Spleen (tissue), 11 donors: ENCODE measurements around the gene THRSP. TPM values are rescaled to one million over a fixed set of nuclear protein-coding genes. Genes with fewer than 3 reads are reported as not detected.

Source experiments
- DNase-seq: peaks from one replicate; pipeline ENCODE4 v3.0.0-alpha.2; 2020
- H3K27ac ChIP-seq, 8 donors: fragments of 200-600 bp; sonication (generic) in 7 of 8; 1 replicate in 4 of 8; 2 replicates in 4 of 8; pipeline versions ENCODE4 v1.5.0 to v1.8.0; 2016 to 2021; ENCODE audit warnings: inconsistent platforms in 4 of 8, mild to moderate bottlenecking in 4 of 8, moderate library complexity in 1 of 8
- H3K27me3 ChIP-seq, 7 donors: fragments of 200-600 bp; sonication (generic) in 6 of 7; replicated peaks in 1 of 7; 1 replicate in 4 of 7; 2 replicates in 3 of 7; pipeline versions ENCODE4 v1.5.0 to v1.8.0; 2016 to 2021; ENCODE audit warnings: inconsistent platforms in 3 of 7, mild to moderate bottlenecking in 1 of 7
- H3K36me3 ChIP-seq, 6 donors: fragments of 200-600 bp; sonication (generic) in 5 of 6; 1 replicate in 4 of 6; 2 replicates in 2 of 6; pipeline versions ENCODE4 v1.5.0 to v1.8.0; 2016 to 2021; ENCODE audit warnings: inconsistent platforms in 2 of 6
- H3K4me1 ChIP-seq, 6 donors: fragments of 200-600 bp; sonication (generic) in 5 of 6; 1 replicate in 3 of 6; 2 replicates in 3 of 6; pipeline versions ENCODE4 v1.5.0 to v1.8.0; 2016 to 2021; ENCODE audit warnings: inconsistent platforms in 3 of 6
- H3K4me3 ChIP-seq, 8 donors: fragments of 200-600 bp; sonication (generic) in 7 of 8; 1 replicate in 4 of 8; 2 replicates in 4 of 8; pipeline versions ENCODE4 v1.5.0 to v1.8.0; 2016 to 2021; ENCODE audit warnings: inconsistent platforms in 4 of 8, mild to moderate bottlenecking in 4 of 8, moderate library complexity in 2 of 8
- H3K9me3 ChIP-seq, 8 donors: fragments of 200-600 bp; sonication (generic) in 7 of 8; 1 replicate in 4 of 8; 2 replicates in 4 of 8; pipeline versions ENCODE4 v1.5.0 to v1.8.0; 2016 to 2021; ENCODE audit warnings: inconsistent platforms in 4 of 8
- POLR2A ChIP-seq, 3 donors: fragments of 450-650 bp; IDR thresholded peaks; one replicate each; pipeline ENCODE4 v1.5.1; 2017; ENCODE audit warnings: antibody characterized with exemption in 3 of 3, mild to moderate bottlenecking in 1 of 3
- POLR2AphosphoS5 ChIP-seq, 3 donors: sonication (generic); formaldehyde crosslinking; IDR thresholded peaks; one replicate each; pipeline ENCODE4 v1.5.1; 2017; ENCODE audit warnings: antibody characterized with exemption in 3 of 3
- WGBS, 5 donors: extraction: QIAGEN DNeasy Blood & Tissue Kit in 3 of 5; methylation state at CpG; one replicate each; pipeline versions ENCODE4 v1.1.5 to v1.1.7; 2013 to 2018; 5-methylcytosine and 5-hydroxymethylcytosine counted together
- intact Hi-C: fragments of 100-400 bp; cut with DNase I; formaldehyde crosslinking; loops from one replicate; pipeline ENCODE4 v1.15.0; 2023; ENCODE audit warnings: low total_unique reads
- polyA plus RNA-seq, 3 donors: library from polyadenylated mRNA; stranded (reverse); fragments of 200-250 nt; gene quantifications; one replicate each; pipeline ENCODE4 v1.2.1, GENCODE V29; 2013
- total RNA-seq, 7 donors: library from RNA; depleted of rRNA in 3 of 7; stranded (reverse); fragments of >200 nt in 3 of 7; fragmentation: NEBNext Ultra II Directional in 4 of 7; extraction: Animal tissue kit (Norgen Biotek cat#: 25700) in 4 of 7; gene quantifications; one replicate each; pipeline versions ENCODE4 v1.1.0 to v1.2.1, GENCODE V29; 2016 to 2021
- TF ChIP-seq, protein P1 (sequence below), 11 experiments: fragments of 200-600 bp in 7 of 11; fragments of 450-650 bp in 4 of 11; sonication (generic) in 4 of 11; IDR thresholded peaks in 8 of 11; conservative IDR thresholded peaks in 3 of 11; 1 replicate in 7 of 11; 2 replicates in 4 of 11; pipeline versions ENCODE4 v1.4.0 to v1.8.0; 2016 to 2021; ENCODE audit warnings: antibody characterized with exemption in 11 of 11, inconsistent platforms in 4 of 11, mild to moderate bottlenecking in 1 of 11
- donor health status: healthy with polysubstance abuse.
- donor health status: DM: no; HTN: no; CAD: no; lungs with moderate emphysema.
- donor health status: DM: no; HTN: no; CAD: no.
- donor health status: Bipolar disorder and iron deficiency.
- donor health status: healthy.
- donor health status: DM: no; HTN: no; CAD: no.
- donor health status: DM: yes; HTN: yes; CAD: no.

THRSP gene
- total and polyA plus RNA-seq, 10 donors = 0.13 to 0.29 TPM; not detected in 8

DNA sequence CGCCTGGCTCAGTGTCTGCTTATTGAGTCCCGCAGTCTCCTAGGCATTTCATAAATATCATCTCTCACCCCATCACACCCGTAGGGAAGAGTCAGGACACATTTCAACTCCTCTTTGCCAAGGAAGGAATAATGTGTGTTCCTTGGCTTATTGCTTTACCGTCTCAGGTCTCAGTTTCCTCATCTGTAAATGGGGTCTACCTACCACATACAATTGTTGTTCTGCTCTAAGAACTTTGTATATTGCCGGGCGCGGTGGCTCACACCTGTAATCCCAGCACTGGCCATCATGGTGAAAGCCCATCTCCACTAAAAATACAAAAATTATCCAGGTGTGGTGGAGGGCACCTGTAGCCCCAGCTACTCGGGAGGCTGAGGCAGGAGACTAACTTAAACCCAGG lies 3.1 kb upstream of the THRSP start:
- intact Hi-C loops = no loop called here
- Histone ChIP-seq H3K36me3 (no peaks in the 10 kb centered on the region), H3K4me3 (no peak overlapping the region), H3K4me1 (no peaks in the 10 kb centered on the region), H3K9me3 (no peaks in the 10 kb centered on the region), H3K27ac (no peak overlapping the region), H3K27me3 (no peaks in the 10 kb centered on the region)
- 96 to 98% (median 96%) methylated on average over 8 of the region's 8 CpGs for WGBS, 5 donors
- DNase-seq = no peak
- TF ChIP-seq, protein P1, sequence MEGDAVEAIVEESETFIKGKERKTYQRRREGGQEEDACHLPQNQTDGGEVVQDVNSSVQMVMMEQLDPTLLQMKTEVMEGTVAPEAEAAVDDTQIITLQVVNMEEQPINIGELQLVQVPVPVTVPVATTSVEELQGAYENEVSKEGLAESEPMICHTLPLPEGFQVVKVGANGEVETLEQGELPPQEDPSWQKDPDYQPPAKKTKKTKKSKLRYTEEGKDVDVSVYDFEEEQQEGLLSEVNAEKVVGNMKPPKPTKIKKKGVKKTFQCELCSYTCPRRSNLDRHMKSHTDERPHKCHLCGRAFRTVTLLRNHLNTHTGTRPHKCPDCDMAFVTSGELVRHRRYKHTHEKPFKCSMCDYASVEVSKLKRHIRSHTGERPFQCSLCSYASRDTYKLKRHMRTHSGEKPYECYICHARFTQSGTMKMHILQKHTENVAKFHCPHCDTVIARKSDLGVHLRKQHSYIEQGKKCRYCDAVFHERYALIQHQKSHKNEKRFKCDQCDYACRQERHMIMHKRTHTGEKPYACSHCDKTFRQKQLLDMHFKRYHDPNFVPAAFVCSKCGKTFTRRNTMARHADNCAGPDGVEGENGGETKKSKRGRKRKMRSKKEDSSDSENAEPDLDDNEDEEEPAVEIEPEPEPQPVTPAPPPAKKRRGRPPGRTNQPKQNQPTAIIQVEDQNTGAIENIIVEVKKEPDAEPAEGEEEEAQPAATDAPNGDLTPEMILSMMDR (IDR thresholded peaks at IDR 0.05 in 8 of 11, conservative IDR thresholded peaks at IDR 0.05 in 3 of 11) = no peak
- TF ChIP-seq POLR2AphosphoS5 (IDR thresholded peaks at IDR 0.05) (no peak), POLR2A (IDR thresholded peaks at IDR 0.05) (no peak)

DNA sequence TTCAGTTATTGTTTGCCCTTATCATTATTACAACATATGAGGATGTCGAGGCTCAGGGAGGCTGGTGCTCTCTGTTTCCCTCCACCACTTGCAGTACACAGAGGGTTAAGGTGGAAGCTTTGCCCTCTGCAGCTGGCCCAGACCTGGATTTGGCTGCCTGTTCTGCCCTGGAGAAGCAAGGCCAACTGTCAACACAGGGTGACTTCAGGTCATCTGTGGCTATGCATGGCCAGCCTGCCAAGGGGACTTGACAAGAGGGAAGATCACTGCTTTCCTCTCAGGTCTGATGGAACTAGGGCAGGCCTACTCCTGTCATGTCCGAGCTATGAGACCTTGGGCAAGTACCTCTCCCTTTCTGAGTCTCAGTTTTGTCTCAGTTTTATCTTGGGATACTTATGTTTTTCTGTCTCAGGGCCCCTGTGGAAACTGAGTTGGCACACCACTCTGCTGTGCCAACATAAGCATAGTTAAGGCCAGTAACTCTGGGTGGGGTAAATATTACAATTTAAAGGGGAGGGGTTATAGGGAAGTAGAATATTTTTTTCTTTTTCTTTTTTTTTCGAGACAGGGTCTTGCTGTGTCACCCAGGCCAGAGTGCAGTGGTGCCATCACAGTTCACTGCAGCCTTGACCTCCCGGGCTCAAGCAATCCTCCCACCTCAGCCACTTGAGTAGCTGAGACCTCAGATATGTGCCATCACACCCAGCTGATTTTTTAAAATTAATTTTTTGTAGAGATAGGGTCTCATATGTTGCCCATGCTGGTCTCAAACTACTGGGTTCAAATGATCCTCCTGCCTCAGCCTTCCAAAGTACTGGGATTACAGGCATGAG lies 2.4 kb upstream of the THRSP start:
- Histone ChIP-seq H3K4me1 (no peaks in the 10 kb centered on the region), H3K9me3 (no peaks in the 10 kb centered on the region), H3K27ac (no peak overlapping the region), H3K27me3 (no peaks in the 10 kb centered on the region), H3K4me3 (no peak overlapping the region), H3K36me3 (no peaks in the 10 kb centered on the region)
- no peak for DNase-seq
- intact Hi-C loops = no loop called here
- WGBS, 5 donors = 52 to 73% (median 69%) methylated on average over 4 of the region's 4 CpGs
- TF ChIP-seq, protein P1 (IDR thresholded peaks at IDR 0.05 in 8 of 11, conservative IDR thresholded peaks at IDR 0.05 in 3 of 11) = no peak
- TF ChIP-seq POLR2A (IDR thresholded peaks at IDR 0.05) (no peak), POLR2AphosphoS5 (IDR thresholded peaks at IDR 0.05) (no peak)

DNA sequence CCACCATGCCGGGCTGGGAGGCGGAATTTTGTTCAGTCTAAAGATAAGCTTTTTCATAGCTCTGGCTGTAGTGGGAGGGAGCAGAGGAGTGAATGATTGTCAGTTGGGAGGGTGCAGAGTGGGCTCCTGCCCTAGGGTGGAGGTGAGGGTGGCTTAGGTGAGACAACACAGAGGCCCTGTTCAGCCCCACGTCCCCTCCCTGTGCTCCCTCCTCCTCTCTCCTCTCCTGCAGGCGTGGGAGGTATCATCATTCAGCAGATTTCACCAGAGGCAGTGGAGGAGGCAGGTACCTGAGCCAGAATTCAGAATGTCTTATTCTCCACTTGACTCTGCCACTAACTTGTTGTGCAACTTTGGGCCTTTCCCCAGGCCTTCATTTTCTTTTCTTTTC lies 1.7 kb upstream of the THRSP start:
- 68 to 94% (median 83%) methylated on average over 4 of the region's 4 CpGs for WGBS, 5 donors
- no peak for DNase-seq
- H3K4me3 ChIP-seq = no peak overlapping the region
- no peak for TF ChIP-seq POLR2AphosphoS5 (IDR thresholded peaks at IDR 0.05)
- no peak for TF ChIP-seq POLR2A (IDR thresholded peaks at IDR 0.05)
- TF ChIP-seq, protein P1 (IDR thresholded peaks at IDR 0.05 in 8 of 11, conservative IDR thresholded peaks at IDR 0.05 in 3 of 11) = no peak
- H3K27ac ChIP-seq = no peak overlapping the region
- no peaks in the 10 kb centered on the region for H3K9me3 ChIP-seq
- peaks cover 0 to 6% (median under 1%) of the 10 kb centered on the region in 6 donors for H3K36me3 ChIP-seq
- H3K4me1 ChIP-seq = no peaks in the 10 kb centered on the region
- no peaks in the 10 kb centered on the region for H3K27me3 ChIP-seq
- intact Hi-C loops = no loop called here

DNA sequence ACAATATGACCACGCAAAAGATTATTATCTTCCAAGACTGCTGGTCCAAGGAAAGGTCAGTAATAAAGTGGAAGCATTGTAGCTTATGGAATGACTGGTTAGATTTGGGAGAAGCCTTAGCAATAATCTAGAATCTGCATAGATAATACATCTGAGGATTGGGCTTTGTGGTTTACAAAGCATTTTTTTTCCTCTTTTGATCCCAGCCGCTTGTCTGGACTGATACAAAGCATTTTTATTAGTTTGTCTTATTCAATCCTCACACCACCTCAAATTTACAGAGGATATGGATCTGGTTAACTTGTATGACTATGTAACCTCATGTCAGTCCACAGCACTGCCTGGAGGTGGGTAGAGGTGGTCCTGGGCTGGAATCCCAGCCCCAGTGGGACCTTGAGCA lies 990 bp upstream of the THRSP start:
- no peaks in the 10 kb centered on the region for H3K4me1 ChIP-seq

More for the DNA sequence above, 990 bp upstream of the THRSP start:
- TF ChIP-seq POLR2AphosphoS5 (IDR thresholded peaks at IDR 0.05) (no peak), POLR2A (IDR thresholded peaks at IDR 0.05) (no peak)
- TF ChIP-seq, protein P1 (IDR thresholded peaks at IDR 0.05 in 8 of 11, conservative IDR thresholded peaks at IDR 0.05 in 3 of 11) = no peak
- Histone ChIP-seq H3K9me3 (no peaks in the 10 kb centered on the region), H3K27me3 (no peaks in the 10 kb centered on the region), H3K36me3 (peaks cover 0 to 13% (median 8%) of the 10 kb centered on the region in 6 donors), H3K4me3 (no peak overlapping the region), H3K27ac (no peak overlapping the region)
- 74 to 92% (median 85%) methylated on average over 2 of the region's 2 CpGs for WGBS, 5 donors
- intact Hi-C loops = no loop called here
- DNase-seq = no peak
